Muscle of leg (tissue), 16 donors: ENCODE measurements around the gene ATXN2. TPM values are rescaled to one million over a fixed set of nuclear protein-coding genes. Genes with fewer than 3 reads are reported as not detected.

Source experiments
- DNase-seq: peaks from one replicate; pipeline ENCODE4 v3.0.0; 2013
- H3K27ac ChIP-seq: one replicate; pipeline ENCODE4 v1.5.1; 2013; ENCODE audit warnings: mild to moderate bottlenecking, low read length, control low read depth
- H3K27me3 ChIP-seq: one replicate; pipeline ENCODE4 v1.6.1; 2013; ENCODE audit warnings: low read length; ENCODE audit not compliant: control insufficient read depth, insufficient read depth
- H3K36me3 ChIP-seq: one replicate; pipeline ENCODE4 v1.6.1; 2013; ENCODE audit warnings: low read length; ENCODE audit not compliant: control insufficient read depth, insufficient read depth
- H3K4me1 ChIP-seq: one replicate; pipeline ENCODE4 v1.6.1; 2013; ENCODE audit warnings: low read length; ENCODE audit not compliant: control insufficient read depth, insufficient read depth
- H3K4me3 ChIP-seq: one replicate; pipeline ENCODE4 v1.5.1; 2013; ENCODE audit warnings: low read length, control low read depth
- H3K9me3 ChIP-seq: replicated peaks from 2 replicates; pipeline ENCODE4 v1.6.1; 2013; ENCODE audit warnings: low read depth, low read length; ENCODE audit not compliant: control insufficient read depth
- WGBS: methylation state at CpG from one replicate; pipeline ENCODE4 v1.1.5; 2013; ENCODE audit warnings: missing lambda C conversion rate; ENCODE audit not compliant: insufficient coverage; 5-methylcytosine and 5-hydroxymethylcytosine counted together
- long read RNA-seq, 11 donors: transcript quantifications; one replicate each; lab custom pipeline, GENCODE V29; 2026
- polyA plus RNA-seq, 8 donors: library from polyadenylated mRNA; unstranded; fragments of 120-200 nt; gene quantifications; one replicate each; pipeline versions ENCODE4 v1.2.1 to v1.2.3, GENCODE V29; 2013; ENCODE audit warnings: inconsistent platforms in 1 of 8, low replicate concordance in 1 of 8; ENCODE audit not compliant: insufficient read length in 8 of 8, insufficient read depth in 1 of 8
- total RNA-seq: library from RNA; stranded (reverse); fragments of 120-200 nt; gene quantifications from one replicate; pipeline ENCODE4 v1.2.4, GENCODE V29; 2013

ATXN2 gene, protein sequence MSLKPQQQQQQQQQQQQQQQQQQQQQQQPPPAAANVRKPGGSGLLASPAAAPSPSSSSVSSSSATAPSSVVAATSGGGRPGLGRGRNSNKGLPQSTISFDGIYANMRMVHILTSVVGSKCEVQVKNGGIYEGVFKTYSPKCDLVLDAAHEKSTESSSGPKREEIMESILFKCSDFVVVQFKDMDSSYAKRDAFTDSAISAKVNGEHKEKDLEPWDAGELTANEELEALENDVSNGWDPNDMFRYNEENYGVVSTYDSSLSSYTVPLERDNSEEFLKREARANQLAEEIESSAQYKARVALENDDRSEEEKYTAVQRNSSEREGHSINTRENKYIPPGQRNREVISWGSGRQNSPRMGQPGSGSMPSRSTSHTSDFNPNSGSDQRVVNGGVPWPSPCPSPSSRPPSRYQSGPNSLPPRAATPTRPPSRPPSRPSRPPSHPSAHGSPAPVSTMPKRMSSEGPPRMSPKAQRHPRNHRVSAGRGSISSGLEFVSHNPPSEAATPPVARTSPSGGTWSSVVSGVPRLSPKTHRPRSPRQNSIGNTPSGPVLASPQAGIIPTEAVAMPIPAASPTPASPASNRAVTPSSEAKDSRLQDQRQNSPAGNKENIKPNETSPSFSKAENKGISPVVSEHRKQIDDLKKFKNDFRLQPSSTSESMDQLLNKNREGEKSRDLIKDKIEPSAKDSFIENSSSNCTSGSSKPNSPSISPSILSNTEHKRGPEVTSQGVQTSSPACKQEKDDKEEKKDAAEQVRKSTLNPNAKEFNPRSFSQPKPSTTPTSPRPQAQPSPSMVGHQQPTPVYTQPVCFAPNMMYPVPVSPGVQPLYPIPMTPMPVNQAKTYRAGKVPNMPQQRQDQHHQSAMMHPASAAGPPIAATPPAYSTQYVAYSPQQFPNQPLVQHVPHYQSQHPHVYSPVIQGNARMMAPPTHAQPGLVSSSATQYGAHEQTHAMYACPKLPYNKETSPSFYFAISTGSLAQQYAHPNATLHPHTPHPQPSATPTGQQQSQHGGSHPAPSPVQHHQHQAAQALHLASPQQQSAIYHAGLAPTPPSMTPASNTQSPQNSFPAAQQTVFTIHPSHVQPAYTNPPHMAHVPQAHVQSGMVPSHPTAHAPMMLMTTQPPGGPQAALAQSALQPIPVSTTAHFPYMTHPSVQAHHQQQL
- total RNA-seq (32.3 TPM), polyA plus RNA-seq (10 to 100 TPM; 40.3 to 60.2 (median 52.5) TPM)
- long read RNA-seq, donor 1, partial matches to known transcripts, result 0 of 3 reads
- long read RNA-seq, donor 1, other reads (novel, unspliced or antisense), result 0 of 3 reads
- long read RNA-seq, donor 2, result 0 reads
- long read RNA-seq, donor 3, result 0 reads
- long read RNA-seq, donor 4, partial matches to known transcripts, result 0 of 3 reads
- long read RNA-seq, donor 4, other reads (novel, unspliced or antisense), result 0 of 3 reads
- long read RNA-seq, donor 5, full-length matches to known transcripts, result 2 of 8 reads
- long read RNA-seq, donor 5, partial matches to known transcripts, result 6 of 8 reads
- long read RNA-seq, donor 5, other reads (novel, unspliced or antisense), result 0 of 8 reads
- long read RNA-seq, donor 6, full-length matches to known transcripts, result 2 of 2 reads
- long read RNA-seq, donor 6, partial matches to known transcripts, result 0 of 2 reads
- long read RNA-seq, donor 6, other reads (novel, unspliced or antisense), result 0 of 2 reads
- long read RNA-seq, donor 7, partial matches to known transcripts, result 0 of 2 reads
- long read RNA-seq, donor 7, other reads (novel, unspliced or antisense), result 0 of 2 reads
- long read RNA-seq, donor 8, partial matches to known transcripts, result 0 of 3 reads
- long read RNA-seq, donor 8, other reads (novel, unspliced or antisense), result 0 of 3 reads
- long read RNA-seq, donor 9, full-length matches to known transcripts, result 3 of 3 reads
- long read RNA-seq, donor 9, partial matches to known transcripts, result 0 of 3 reads
- long read RNA-seq, donor 9, other reads (novel, unspliced or antisense), result 0 of 3 reads
- long read RNA-seq, donor 10, full-length matches to known transcripts, result 3 of 3 reads
- long read RNA-seq, donor 10, partial matches to known transcripts, result 0 of 3 reads
- long read RNA-seq, donor 10, other reads (novel, unspliced or antisense), result 0 of 3 reads
- long read RNA-seq, donor 11, full-length matches to known transcripts, result 4 of 4 reads
- long read RNA-seq, donor 11, partial matches to known transcripts, result 0 of 4 reads
- long read RNA-seq, donor 11, other reads (novel, unspliced or antisense), result 0 of 4 reads

DNA sequence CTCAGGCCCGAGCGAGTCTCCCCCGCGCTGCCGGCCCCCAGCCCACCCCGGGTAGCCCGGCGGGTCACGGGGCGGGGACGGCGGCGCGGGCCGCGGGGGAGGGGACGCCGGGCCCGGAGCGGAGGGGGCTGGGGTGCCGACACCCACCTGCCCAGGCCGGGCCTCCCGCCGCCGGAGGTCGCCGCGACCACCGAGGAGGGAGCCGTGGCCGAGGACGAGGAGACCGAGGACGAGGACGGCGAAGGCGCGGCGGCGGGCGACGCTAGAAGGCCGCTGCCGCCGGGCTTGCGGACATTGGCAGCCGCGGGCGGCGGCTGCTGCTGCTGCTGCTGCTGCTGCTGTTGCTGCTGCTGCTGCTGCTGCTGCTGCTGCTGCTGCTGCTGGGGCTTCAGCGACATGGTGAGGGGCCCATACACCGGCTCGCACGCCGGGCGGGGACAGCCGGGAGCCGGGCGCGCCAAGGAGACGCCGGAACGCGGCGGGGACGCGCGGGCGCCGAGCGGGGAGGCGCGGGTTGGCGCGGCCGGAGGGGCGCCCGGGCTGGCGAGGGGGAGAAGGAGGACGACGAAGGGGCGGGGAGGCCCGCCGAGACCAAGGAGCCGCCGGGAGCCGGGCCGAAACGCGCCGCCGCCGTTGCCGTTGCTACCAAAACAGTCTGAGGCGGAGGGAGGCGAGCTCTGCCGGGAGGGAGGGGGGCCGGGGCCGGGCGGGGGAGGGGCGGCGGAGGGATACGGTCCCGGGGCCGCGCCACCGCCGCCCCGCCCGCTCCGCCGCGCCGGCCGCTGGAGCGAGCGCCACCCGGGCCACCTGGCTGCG lies at the start of gene ATXN2:
Gene ATXN2, minus strand, starts transcription at position 679 of the 816 bp plus-strand sequence. Its CDS starts 281 bp downstream, at position 398.
- peaks cover 15% of the 10 kb centered on the region for H3K4me1 ChIP-seq
- WGBS, result under 1% methylated on average over 94 of the region's 119 CpGs
- peak within 1 kb of the TSS; percentile 97 for H3K4me3 ChIP-seq
- peak; percentile 87 for DNase-seq
- H3K27ac ChIP-seq, result peak within 1 kb of the TSS; percentile 95
- H3K27me3 ChIP-seq, result no peaks in the 10 kb centered on the region
- H3K9me3 ChIP-seq, result no peaks in the 10 kb centered on the region
- no peaks in the 10 kb centered on the region for H3K36me3 ChIP-seq

DNA sequence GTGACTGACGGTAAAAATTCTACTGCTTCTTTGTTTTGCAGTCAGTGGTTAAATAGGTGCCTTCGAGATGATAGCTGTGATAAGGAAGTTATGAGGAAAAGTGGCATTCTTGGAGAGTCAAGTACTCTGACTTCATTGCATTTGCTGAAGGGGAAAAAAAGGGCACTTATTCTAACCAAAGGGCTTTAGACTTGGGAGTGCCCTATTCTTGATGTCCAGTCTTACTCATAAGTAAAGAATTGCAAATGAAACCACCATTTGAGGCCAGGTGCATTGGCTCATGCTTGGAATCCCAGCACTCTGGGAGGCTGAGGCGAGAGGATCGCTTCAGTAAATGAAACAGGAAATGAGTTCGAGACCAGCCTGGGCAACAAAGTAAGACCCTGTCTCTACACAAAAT lies 46.3 kb upstream of the ATXN2 start:
- Histone ChIP-seq H3K4me1 (peaks cover 3% of the 10 kb centered on the region), H3K27ac (no peak overlapping the region), H3K4me3 (no peak overlapping the region), H3K9me3 (no peaks in the 10 kb centered on the region), H3K27me3 (no peaks in the 10 kb centered on the region), H3K36me3 (peaks cover 46% of the 10 kb centered on the region)
- WGBS, result 84% methylated on average over 5 of the region's 5 CpGs
- no peak for DNase-seq

DNA sequence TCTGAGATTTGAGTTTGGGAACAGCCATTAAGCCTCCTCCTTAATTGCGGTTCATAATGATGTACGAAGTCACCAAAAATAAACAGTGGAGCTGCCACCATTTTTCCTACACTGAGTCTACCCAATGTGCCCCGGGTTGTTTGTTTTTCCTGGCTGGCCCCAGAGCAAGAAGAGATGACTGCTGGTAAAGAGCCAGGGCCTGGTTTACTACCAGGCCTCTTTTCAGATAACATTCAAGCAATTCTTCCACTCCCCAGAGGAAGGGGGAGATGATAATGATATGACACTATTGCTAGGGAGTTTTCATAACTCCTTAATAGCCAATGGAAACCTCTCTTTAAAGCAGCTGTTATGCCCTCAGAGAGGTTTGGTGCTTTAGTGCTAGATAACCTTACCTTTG lies 44.3 kb upstream of the ATXN2 start:
- H3K4me3 ChIP-seq, result no peak overlapping the region
- peaks cover 37% of the 10 kb centered on the region for H3K36me3 ChIP-seq
- H3K4me1 ChIP-seq, result peaks cover 5% of the 10 kb centered on the region
- no peaks in the 10 kb centered on the region for H3K27me3 ChIP-seq
- WGBS, result 50% methylated on average over 2 of the region's 3 CpGs
- DNase-seq, result no peak
- no peaks in the 10 kb centered on the region for H3K9me3 ChIP-seq
- no peak overlapping the region for H3K27ac ChIP-seq

- no peaks in the 10 kb centered on the region for H3K27me3 ChIP-seq
- no peaks in the 10 kb centered on the region for H3K9me3 ChIP-seq
- WGBS, result 13% methylated on average over 1 of the region's 4 CpGs
- H3K4me3 ChIP-seq, result no peak overlapping the region
- H3K36me3 ChIP-seq, result peaks cover 37% of the 10 kb centered on the region
- DNase-seq, result peak; percentile 41
- H3K4me1 ChIP-seq, result peaks cover 8% of the 10 kb centered on the region
- no peak overlapping the region for H3K27ac ChIP-seq
Observed at GRCh38 chr12:111642681-111643426, 43.7 kb upstream of the ATXN2 start.

DNA sequence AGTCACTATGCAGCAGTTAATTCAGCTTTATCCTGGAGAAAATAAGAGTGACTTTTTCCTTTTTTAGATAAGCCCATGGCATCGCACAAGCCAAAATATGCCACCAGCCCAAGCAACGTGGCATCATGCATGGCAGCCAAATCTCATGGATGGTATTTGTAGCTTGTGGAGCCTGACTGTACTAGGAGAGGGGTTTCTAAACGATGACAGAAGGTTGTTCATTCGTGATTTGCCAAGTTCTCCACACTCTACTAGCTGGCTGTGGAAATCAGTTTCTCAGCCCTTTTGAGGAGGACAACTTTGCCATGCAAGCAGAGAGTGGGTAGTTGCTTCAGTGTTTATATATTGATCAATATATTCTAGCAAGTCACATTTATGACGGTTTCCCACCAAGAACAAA lies 41.4 kb upstream of the ATXN2 start:
- Histone ChIP-seq H3K36me3 (peaks cover 22% of the 10 kb centered on the region), H3K4me1 (peaks cover 29% of the 10 kb centered on the region), H3K9me3 (no peaks in the 10 kb centered on the region), H3K27ac (no peak overlapping the region), H3K27me3 (no peaks in the 10 kb centered on the region), H3K4me3 (no peak overlapping the region)
- no peak for DNase-seq
- WGBS, result no CpG with 5 or more reads among the region's 5 CpGs

DNA sequence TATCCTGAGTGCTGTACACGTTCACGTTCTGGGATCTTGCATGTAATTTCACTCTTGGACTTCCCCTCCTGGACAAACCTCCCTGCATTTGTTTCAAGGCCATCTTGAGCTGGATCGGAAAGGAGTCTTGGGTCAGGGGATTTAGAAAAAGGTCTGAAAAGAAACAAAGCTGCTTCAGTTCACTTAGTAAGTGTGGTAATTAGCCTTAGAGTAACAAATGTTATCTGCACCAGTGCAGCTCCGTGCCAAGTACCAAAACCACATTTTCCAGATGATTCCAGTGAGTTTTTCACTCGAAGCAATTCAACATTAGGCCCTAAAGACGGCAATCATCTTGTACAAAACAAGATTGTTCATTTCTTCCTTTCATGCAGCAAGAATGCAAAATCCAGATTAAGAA lies 39.4 kb upstream of the ATXN2 start:
- 0% methylated on average over 2 of the region's 6 CpGs for WGBS
- Histone ChIP-seq H3K36me3 (peaks cover 7% of the 10 kb centered on the region), H3K9me3 (no peaks in the 10 kb centered on the region), H3K4me3 (no peak overlapping the region), H3K27ac (peak overlapping the region; percentile 75), H3K27me3 (no peaks in the 10 kb centered on the region), H3K4me1 (peaks cover 36% of the 10 kb centered on the region)
- peak; percentile 71 for DNase-seq

DNA sequence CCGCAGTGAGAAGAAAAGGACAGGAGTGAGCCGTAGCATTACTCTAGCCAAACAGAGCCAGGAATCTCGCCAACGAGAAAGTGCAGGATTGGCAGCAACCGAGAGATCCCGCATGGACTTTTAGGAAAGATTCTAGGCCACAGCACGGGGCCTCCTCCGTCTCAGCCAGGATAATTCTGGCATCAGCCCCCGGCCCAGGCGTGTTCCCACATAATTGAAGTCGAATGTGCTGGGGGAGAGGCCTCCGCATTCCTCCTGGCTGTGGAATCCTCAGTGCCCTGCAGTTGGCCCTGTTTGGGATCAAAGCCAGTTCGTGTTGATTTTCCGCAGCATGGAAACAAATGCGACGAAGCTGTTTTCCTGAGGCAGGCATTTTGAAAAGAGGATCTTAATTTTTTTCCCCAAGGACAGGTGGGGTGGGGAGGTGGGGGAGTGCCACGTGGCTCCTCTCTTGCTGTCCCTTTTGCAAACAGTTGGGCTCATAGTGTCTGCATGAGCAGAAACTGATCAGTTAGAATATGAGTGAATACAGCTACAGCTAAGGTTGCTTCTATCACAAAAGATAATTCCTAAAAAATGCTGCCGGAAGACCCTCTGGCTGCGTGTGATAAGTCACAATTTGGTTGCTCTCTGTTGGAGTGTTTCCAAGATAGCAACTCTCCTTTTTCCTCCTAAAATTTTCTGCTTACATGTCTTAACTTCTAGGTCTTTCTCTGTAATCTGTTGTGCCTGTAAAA lies 37.3 kb upstream of the ATXN2 start:
- H3K27me3 ChIP-seq, result no peaks in the 10 kb centered on the region
- 9% methylated on average over 13 of the region's 19 CpGs for WGBS
- H3K9me3 ChIP-seq, result no peaks in the 10 kb centered on the region

More for the DNA sequence above, 37.3 kb upstream of the ATXN2 start:
- Histone ChIP-seq H3K4me1 (peaks cover 34% of the 10 kb centered on the region), H3K36me3 (no peaks in the 10 kb centered on the region), H3K4me3 (peak overlapping the region; percentile 2), H3K27ac (peak overlapping the region; percentile 94)
- peak; percentile 97 for DNase-seq
